ENCODE measurements around the gene HRK. TPM values are rescaled to one million over a fixed set of nuclear protein-coding genes. Genes with fewer than 3 reads are reported as not detected.

The HRK gene
- total and polyA plus RNA-seq, 10 of the 15 experiments (the other 5 are each of a cell fraction or from before 2014, with no cell fraction given): not detected

DNA sequence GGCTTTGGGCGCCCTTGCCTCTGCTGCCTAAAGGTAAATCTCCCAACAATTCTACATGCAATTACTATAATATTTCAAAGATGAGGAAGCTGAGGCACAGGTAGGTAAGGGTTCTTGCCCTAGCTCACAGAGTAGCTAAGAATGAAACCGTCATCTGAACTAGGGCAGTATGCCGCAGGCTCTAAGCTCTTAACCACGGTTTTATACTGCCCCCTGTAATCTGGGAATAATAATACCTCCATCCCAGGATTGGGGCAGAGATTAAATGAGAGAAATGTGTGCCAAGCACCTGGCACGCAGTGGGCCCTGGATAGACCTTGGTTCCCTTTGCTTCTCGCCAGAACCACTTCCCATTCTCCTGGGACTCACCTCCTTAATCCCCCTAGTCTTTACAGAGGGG, 1.5 kb upstream of the HRK start:
- RAD21 ChIA-PET (ENCODE audit: unreplicated experiment): no interaction called here
- peak; percentile 23 for FAIRE-seq
- no peak overlapping the region for H3K9ac ChIP-seq (ENCODE audit: control insufficient read depth, insufficient read depth, low read length)
- H3K27ac ChIP-seq (ENCODE audit: control insufficient read depth, insufficient read depth): no peak overlapping the region
- H3K4me1 ChIP-seq (ENCODE audit: control insufficient read depth, insufficient read depth, low read length): no peaks in the 10 kb centered on the region; the same call in 1 of the 2 replicates
- H2AFZ ChIP-seq (ENCODE audit: control insufficient read depth, low read depth, low read length): no peak overlapping the region
- CTCF ChIA-PET: interaction anchor here (0.5 to 0.9 kb wide), 5 partner anchors 60 to 1974 kb away, joined by 3 to 4 read pairs (median 4); no protein-coding TSS in a partner anchor
- peaks cover 22 to 25% of the 10 kb centered on the region in 2 experiments for H3K27me3 ChIP-seq (replicated peaks in 1 of 2; ENCODE audit: control insufficient read depth in 2 of 2, insufficient read depth in 2 of 2, low read length in 1 of 2)
- ATAC-seq: no peak
- H3K4me2 ChIP-seq (ENCODE audit: control insufficient read depth, insufficient read depth): no peak overlapping the region
- intact Hi-C loops (cut with micrococcal nuclease; ENCODE audit: unreplicated experiment) (loop anchor here (10.0 kb wide), 1 partner anchor 148 kb away; the partner anchor contains the start of genes RNFT2 and SPRING1), in situ Hi-C loops (cut with MboI) (no loop called here)
- TF ChIP-seq SMC3 (IDR thresholded peaks at IDR 0.05; ENCODE audit: borderline replicate concordance, low read length) (peak; percentile 17; the same call in 1 of the 2 replicates), RAD21 (IDR thresholded peaks at IDR 0.05; ENCODE audit: insufficient read depth, low read depth, low read length) (peak; percentile 43), ZZZ3 (IDR thresholded peaks at IDR 0.05; ENCODE audit: control insufficient read depth, insufficient read length, low read depth) (no peak)
- TF ChIP-seq, protein P1, sequence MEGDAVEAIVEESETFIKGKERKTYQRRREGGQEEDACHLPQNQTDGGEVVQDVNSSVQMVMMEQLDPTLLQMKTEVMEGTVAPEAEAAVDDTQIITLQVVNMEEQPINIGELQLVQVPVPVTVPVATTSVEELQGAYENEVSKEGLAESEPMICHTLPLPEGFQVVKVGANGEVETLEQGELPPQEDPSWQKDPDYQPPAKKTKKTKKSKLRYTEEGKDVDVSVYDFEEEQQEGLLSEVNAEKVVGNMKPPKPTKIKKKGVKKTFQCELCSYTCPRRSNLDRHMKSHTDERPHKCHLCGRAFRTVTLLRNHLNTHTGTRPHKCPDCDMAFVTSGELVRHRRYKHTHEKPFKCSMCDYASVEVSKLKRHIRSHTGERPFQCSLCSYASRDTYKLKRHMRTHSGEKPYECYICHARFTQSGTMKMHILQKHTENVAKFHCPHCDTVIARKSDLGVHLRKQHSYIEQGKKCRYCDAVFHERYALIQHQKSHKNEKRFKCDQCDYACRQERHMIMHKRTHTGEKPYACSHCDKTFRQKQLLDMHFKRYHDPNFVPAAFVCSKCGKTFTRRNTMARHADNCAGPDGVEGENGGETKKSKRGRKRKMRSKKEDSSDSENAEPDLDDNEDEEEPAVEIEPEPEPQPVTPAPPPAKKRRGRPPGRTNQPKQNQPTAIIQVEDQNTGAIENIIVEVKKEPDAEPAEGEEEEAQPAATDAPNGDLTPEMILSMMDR (IDR thresholded peaks at IDR 0.05 in 2 of 3, conservative IDR thresholded peaks at IDR 0.05 in 1 of 3; ENCODE audit: control insufficient read depth in 2 of 3, extremely low read depth in 1 of 3, insufficient read depth in 1 of 3, low read depth in 3 of 3, low read length in 3 of 3): peak in 2 of 3 experiments; percentile 23 to 24; a peak in 1 of 6 replicates
- H3K79me2 ChIP-seq (ENCODE audit: control insufficient read depth, insufficient read depth, low read length): no peaks in the 10 kb centered on the region
- no peak for DNase-seq (ENCODE audit: low read depth, low spot score)
- H3K9me3 ChIP-seq (replicated peaks; ENCODE audit: control insufficient read depth, insufficient read depth, low read length): no peaks in the 10 kb centered on the region
- SMC1A ChIA-PET (ENCODE audit: uncharacterized antibody, unreplicated experiment): interaction anchor here (0.6 kb wide), 2 partner anchors 28 to 80 kb away, joined by 3 to 4 read pairs; no protein-coding TSS in a partner anchor
- WGBS (ENCODE audit: insufficient coverage, insufficient replicate concordance, low lambda C conversion rate, missing lambda C conversion rate): 11% methylated on average over 6 of the region's 6 CpGs
- BruUV-seq (replicated peaks): no TSS peak
- POLR2A ChIA-PET: no interaction called here
- H4K20me1 ChIP-seq (ENCODE audit: control insufficient read depth, insufficient read depth): no peaks in the 10 kb centered on the region
- H3K4me3 ChIP-seq: no peak overlapping the region
- H3K36me3 ChIP-seq (ENCODE audit: control insufficient read depth in 2 of 2, insufficient read depth in 2 of 2, low read length in 1 of 2): no peaks in the 10 kb centered on the region

All from GM12878 (cell line).